NCI-H2196 (cell line): ENCODE results near the gene SERINC1.
"Not testable (repeated sequence)": the region's sequence is repeated elsewhere in the genome, so short reads cannot be mapped to it uniquely, and the experiment has no call there.

ENCODE experiments used
- DNase-seq: peaks from one replicate; lab custom pipeline; 2025; ENCODE audit not compliant: unreplicated experiment; lab: John Stamatoyannopoulos, UW

Gene SERINC1

GRCh38 chr6:122471107-122472021, at the start of gene SERINC1:
Gene SERINC1 (minus strand): TSS chr6:122471807. CDS start chr6:122471737, 70 bp downstream.
- peak; percentile 91 for DNase-seq

- DNase-seq: no peak
Observed at GRCh38 chr6:122511193-122511924, 39.8 kb upstream of the SERINC1 start.

DNA sequence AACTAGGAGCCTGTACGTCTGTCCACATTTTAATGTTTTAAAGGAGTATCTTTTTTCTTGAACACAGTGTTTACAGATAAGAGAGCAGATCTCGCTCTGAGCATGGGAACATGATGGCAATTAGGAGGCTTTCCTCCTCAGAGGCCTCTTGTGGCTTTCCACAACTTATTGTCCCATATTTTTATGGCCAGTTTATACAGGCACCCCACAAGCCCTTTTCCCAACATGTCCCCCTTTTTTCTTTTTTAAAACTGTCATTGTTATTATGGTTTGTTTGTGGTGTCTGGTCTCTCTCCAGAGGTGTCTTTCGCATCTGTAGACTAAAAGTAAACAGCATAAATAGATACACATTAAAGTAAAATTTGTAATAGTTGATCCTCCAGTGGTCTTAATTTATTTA, 33.6 kb upstream of the SERINC1 start:
- DNase-seq: not testable (repeated sequence)

GRCh38 chr6:122501475-122501874, 29.9 kb upstream of the SERINC1 start:
- no peak for DNase-seq

GRCh38 chr6:122495612-122496011, 24.0 kb upstream of the SERINC1 start:
- no peak for DNase-seq

DNA sequence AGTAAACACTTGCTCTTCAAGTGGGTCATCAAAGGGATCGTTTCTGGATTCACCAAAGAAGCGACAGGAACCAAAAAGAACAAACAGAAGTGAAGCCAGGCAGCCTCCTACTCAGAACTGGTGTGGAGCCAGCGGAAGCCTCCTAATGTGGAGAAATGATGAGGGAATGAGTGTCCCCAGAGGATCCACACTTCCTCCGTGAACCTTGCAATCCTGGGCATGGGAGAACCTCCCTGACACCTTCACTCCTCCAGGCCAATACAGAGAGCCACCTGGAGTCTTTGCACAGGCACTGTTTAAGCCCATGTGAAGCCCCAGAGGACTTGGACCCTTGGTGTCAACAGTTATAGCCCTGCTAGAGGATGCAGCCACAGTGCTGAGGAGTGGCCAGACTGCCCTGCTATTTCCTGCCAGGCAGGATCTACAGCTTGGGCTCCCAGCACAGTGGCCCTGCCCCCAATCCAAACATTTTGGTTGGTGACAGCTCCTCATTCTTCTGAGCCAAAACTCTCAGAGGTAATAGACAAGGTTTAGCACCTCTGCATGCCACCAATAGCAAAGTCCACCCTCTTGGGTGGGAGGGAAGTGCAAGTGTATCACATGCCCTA, 23.2 kb upstream of the SERINC1 start:
- DNase-seq: peak; percentile 47

- peak; percentile 64 for DNase-seq
Observed at GRCh38 chr6:122491919-122492555, 20.4 kb upstream of the SERINC1 start.

DNA sequence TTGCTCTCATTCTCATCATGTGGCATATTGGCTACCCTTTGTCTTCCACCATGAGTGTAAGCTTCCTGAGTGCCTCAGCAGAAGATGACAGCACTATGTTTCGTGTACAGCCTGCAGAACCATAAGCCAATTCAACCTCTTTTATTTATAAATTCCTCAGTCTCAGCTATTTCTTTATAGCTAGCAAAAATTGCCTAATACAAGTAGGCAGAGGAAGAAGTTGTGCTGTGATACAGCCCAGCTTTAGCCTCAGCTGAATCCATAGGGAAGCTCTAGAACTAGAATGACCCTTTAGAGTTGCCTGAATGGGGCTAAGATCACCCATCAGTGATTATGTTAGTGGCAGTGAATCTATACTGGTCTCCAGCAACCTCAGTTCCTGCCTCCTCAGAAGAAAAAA, 19.0 kb upstream of the SERINC1 start:
- no peak for DNase-seq

- DNase-seq: no peak
Observed at GRCh38 chr6:122484760-122485159, 13.2 kb upstream of the SERINC1 start.

- DNase-seq: no peak
Observed at GRCh38 chr6:122482750-122483080, 11.1 kb upstream of the SERINC1 start.

- DNase-seq: peak; percentile 37
Observed at GRCh38 chr6:122476131-122476530, 4.5 kb upstream of the SERINC1 start.

DNA sequence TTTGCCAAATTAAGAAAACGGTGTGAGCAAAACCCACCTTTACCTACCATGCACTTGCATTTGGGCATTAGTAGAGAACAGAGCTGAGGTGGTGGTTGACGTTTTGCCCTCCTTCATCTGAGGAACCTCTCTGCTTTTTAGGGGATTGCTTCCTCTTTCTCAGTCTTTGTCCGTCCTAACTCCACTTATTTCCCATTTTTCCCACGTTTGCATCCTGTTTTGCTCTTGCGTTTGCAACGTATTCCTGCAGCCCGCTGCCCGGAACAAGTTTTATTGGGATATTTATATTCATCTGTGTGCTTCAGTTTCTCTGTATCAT, 374 bp upstream of the SERINC1 start:
- DNase-seq: no peak

- no peak for DNase-seq
Observed at GRCh38 chr6:122461885-122462284, 9.7 kb downstream of the SERINC1 start.

DNA sequence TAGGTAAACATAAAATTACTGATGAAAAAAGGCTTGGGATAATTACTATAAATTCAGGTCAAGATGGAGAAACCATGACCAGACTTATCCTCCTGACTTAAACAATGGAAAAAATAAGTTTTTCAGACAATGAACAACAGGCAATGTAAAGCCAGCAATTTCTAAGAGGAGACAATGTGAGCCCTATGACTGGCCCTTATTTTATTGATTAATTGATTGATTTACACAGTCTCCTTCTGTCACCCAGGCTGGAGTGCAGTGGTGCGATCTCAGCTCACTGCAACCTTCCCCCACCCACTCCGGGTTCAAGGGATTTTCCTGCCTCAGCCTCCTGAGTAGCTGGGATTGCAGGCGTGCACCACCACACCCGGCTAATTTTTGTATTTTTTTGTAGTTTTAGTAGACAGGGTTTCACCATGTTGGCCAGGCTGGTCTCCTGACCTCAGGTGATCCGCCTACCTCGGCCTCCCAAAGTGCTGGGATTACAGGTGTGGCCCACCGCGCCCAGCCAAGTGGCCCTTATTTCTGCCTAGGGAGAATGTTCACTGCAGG, 11.7 kb downstream of the SERINC1 start:
- not testable (repeated sequence) for DNase-seq

DNA sequence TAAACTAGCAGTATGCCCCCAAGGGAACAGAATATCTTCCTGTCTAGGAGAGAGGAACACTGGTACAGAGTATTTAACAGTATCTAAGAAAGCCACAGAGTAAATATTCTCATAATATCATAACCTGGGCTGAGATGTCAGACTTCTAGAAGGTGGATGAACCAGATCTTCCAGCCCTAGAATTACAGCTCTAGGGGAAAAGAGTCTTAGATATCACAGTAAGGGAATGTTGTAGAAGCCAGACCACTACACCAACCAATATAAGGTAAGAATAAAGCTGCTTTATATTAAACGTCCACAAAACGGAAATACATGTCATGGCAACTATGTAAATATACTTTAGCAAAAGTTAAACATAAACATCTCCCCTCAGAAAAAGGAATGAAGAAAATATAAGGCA, 12.4 kb downstream of the SERINC1 start:
- DNase-seq: no peak

GRCh38 chr6:122458087-122458486, 13.5 kb downstream of the SERINC1 start:
- no peak for DNase-seq

DNA sequence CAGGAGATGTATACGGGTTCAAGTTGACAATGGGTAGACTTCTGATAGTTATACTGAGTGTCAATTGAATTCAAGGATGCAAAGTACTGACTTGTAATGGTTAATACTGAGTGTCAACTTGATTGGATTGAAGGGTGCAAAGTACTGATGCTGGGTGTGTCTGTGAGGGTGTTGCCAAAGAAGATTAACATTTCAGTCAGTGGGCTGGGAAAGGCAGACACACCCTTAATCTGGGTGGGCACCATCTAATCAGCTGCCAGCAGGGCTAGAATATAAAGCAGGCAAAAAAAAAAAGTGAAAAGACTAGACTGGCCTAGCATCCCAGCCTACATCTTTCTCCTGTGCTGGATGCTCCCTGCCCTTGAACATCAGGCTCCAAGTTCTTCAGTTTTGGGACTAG, 16.5 kb downstream of the SERINC1 start:
- not testable (repeated sequence) for DNase-seq

DNA sequence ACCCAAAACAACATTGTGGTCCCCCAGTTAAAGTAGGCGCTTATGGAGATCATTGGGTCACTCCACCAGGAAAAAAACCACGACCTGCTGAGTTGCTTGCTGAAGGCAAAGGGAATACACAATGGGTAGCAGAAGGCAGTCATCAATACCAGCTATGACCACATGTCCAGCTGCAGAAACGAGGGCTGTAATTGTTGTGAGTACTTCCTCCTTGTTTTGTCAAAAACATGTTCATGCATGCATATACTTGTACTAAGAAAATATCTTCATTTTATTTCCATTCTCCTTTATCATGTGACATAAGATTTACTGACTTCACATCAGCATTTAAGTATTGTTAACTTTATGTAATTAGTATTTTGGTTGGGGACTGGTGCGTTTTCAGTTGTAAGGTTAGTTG, 16.9 kb downstream of the SERINC1 start:
- no peak for DNase-seq

- no peak for DNase-seq
Observed at GRCh38 chr6:122452509-122452908, 19.1 kb downstream of the SERINC1 start.

GRCh38 chr6:122449069-122449468, 22.5 kb downstream of the SERINC1 start:
- DNase-seq: no peak

GRCh38 chr6:122445274-122445673, 26.3 kb downstream of the SERINC1 start:
- no peak for DNase-seq
